ENCODE measurements around the gene CCDC51. TPM values are rescaled to one million over a fixed set of nuclear protein-coding genes. Genes with fewer than 3 reads are reported as not detected.

Gene CCDC51
- 14.2 and 24.5 TPM in 2 replicates for total RNA-seq

GRCh38 chr3:48439820-48440589, at the start of gene CCDC51, which contains the start of gene TMA7:
Gene CCDC51 (minus strand): TSS chr3:48440119. CDS start chr3:48435128, 4,991 bp downstream.
Gene TMA7 (plus strand): TSS chr3:48440257. CDS start chr3:48440297, 40 bp downstream.

GRCh38 chr3:48446425-48447193, 6.7 kb upstream of the CCDC51 start, which contains the start of gene ATRIP:
Gene ATRIP (plus strand): TSS chr3:48446737. CDS start chr3:48446846, 109 bp downstream.

DNA sequence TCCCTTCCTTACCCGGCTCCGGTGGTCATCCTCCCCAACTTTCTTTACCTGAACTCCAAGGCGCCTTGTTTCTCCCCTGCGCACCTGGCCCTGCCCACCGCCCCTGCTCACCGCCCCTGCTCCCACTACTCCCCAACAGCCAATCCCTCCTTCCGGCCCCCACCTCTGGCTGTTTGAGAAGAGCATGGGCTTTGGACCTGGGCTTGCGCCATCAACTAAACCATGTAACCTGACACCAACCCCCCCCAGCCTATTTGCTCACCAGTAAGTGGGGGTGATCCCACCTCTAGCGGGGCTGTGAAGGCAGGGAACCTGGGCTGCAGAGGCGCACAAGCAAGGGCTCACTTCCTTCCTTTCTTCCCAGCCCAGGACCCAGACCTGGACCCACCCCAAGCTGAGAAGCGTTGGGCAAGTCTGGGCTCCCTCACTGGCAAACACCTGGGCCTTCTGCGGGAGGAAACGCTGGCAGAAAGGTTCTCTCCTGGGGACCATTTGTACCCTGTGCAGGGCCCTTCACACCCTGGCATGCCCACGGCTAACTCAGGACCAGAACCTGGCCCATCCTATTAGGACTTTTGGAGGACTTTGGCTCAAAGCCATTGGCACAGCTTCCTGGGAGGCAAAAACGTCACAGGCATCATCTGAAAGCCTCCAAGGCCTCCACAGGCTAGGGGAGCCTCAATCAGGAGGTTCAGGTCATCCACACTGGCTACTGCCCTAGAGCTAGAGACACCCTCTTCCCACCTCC, 9.8 kb downstream of the CCDC51 start, which contains the start of gene PLXNB1:
TSS of gene PLXNB1 (minus strand) at position 127 of the 748 bp plus-strand sequence. CDS start 5,475 bp downstream, outside the sequence.

Other genes with a start within 250 kb of the CCDC51 start
- not detected in 2 replicates for gene CAMP, start 216.6 kb downstream of the CCDC51 start, total RNA-seq
- 1.4 TPM in 2 replicates for gene ZNF589, start 199.0 kb downstream of the CCDC51 start, total RNA-seq
- gene NME6, start 138.8 kb downstream of the CCDC51 start, total RNA-seq, result 35.2 and 35.4 TPM in 2 replicates
- gene SPINK8, start 106.5 kb downstream of the CCDC51 start, total RNA-seq, result not detected in 2 replicates
- gene FBXW12, start 67.9 kb downstream of the CCDC51 start, total RNA-seq, result not detected in 2 replicates
- 17.5 and 18.2 TPM in 2 replicates for gene PLXNB1, start 10.0 kb downstream of the CCDC51 start, total RNA-seq
- 410 and 450 TPM in 2 replicates for gene TMA7, start 138 bp upstream of the CCDC51 start, total RNA-seq
- 4.3 and 17.0 TPM in 2 replicates for gene ATRIP, start 6.6 kb upstream of the CCDC51 start, total RNA-seq
- 235 and 272 TPM in 2 replicates for gene SHISA5, start 64.1 kb upstream of the CCDC51 start, total RNA-seq
- gene PFKFB4, start 116.7 kb upstream of the CCDC51 start, total RNA-seq, result 13.8 and 14.4 TPM in 2 replicates
- gene UCN2, start 123.7 kb upstream of the CCDC51 start, total RNA-seq, result not detected in 2 replicates
- 4.4 and 6.6 TPM in 2 replicates for gene COL7A1, start 155.2 kb upstream of the CCDC51 start, total RNA-seq
- gene UQCRC1, start 169.5 kb upstream of the CCDC51 start, total RNA-seq, result 425 and 465 TPM in 2 replicates
- not detected in 2 replicates for gene TMEM89, start 181.7 kb upstream of the CCDC51 start, total RNA-seq
- gene SLC26A6, start 195.3 kb upstream of the CCDC51 start, total RNA-seq, result 19.3 and 26.2 TPM in 2 replicates
- gene CELSR3, start 222.8 kb upstream of the CCDC51 start, total RNA-seq, result 0.86 and 1.4 TPM in 2 replicates
- gene NCKIPSD, start 245.8 kb upstream of the CCDC51 start, total RNA-seq, result 27.1 and 31.4 TPM in 2 replicates